Fibroblast of pulmonary artery (primary cell): ENCODE results near the gene LAG3.

ENCODE experiments used
- DNase-seq: peaks from one replicate; pipeline ENCODE4 v3.0.0-alpha.2; 2010; ENCODE audit warnings: low read depth
- H3K4me3 ChIP-seq: replicated peaks from 2 replicates; pipeline ENCODE4 v1.5.1; 2011; ENCODE audit warnings: low read depth, mild to moderate bottlenecking, control low read depth, low read length, moderate library complexity
- TF ChIP-seq, protein P1 (sequence below): IDR thresholded peaks from 2 replicates; pipeline ENCODE4 v1.5.1; 2011; ENCODE audit warnings: mild to moderate bottlenecking, control low read depth, low read length, inconsistent platforms; ENCODE audit errors: missing control alignments

Gene LAG3

DNA sequence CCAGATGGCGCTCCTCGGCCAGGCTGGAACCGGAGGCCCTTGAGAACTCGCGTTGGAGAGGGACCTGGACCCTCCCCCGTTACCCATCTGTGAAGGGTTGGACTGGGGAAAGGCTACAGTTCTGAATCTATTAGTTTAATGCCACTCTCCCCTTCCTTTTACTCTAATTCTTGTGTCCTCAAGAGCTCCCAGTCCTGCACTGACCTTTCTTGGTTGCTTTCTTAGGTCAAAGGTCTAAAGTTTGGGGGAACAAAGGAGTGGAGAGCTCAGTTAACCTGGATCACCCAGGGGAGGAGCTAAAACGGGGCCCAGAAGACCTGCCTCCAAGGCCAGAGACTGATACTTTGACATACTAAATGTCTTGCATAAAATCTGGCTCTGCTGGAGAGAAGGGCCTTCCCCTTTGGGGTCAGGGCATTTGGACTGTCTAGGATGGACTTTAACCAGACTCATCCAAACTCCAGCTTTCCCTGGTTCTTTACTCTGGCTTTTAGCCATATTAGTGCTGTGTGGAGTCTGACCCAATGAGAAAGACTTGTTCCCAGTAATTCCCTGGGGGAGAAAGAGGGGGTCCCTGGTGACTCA lies 18.5 kb upstream of the LAG3 start:
- TF ChIP-seq, protein P1, sequence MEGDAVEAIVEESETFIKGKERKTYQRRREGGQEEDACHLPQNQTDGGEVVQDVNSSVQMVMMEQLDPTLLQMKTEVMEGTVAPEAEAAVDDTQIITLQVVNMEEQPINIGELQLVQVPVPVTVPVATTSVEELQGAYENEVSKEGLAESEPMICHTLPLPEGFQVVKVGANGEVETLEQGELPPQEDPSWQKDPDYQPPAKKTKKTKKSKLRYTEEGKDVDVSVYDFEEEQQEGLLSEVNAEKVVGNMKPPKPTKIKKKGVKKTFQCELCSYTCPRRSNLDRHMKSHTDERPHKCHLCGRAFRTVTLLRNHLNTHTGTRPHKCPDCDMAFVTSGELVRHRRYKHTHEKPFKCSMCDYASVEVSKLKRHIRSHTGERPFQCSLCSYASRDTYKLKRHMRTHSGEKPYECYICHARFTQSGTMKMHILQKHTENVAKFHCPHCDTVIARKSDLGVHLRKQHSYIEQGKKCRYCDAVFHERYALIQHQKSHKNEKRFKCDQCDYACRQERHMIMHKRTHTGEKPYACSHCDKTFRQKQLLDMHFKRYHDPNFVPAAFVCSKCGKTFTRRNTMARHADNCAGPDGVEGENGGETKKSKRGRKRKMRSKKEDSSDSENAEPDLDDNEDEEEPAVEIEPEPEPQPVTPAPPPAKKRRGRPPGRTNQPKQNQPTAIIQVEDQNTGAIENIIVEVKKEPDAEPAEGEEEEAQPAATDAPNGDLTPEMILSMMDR, result peak; percentile 92
- no peak for DNase-seq
- H3K4me3 ChIP-seq, result no peak overlapping the region

- no peak overlapping the region for H3K4me3 ChIP-seq
- no peak for DNase-seq
- TF ChIP-seq, protein P1, result no peak
These were observed 17.9 kb upstream of the LAG3 start for GRCh38 chr12:6754411-6754810.

GRCh38 chr12:6757028-6757690 lies 15.2 kb upstream of the LAG3 start:
- H3K4me3 ChIP-seq, result no peak overlapping the region
- TF ChIP-seq, protein P1, result no peak
- no peak for DNase-seq

- TF ChIP-seq, protein P1, result no peak
- no peak for DNase-seq
- no peak overlapping the region for H3K4me3 ChIP-seq
These were observed 13.7 kb upstream of the LAG3 start for GRCh38 chr12:6758506-6759095.

GRCh38 chr12:6759741-6760140 lies 12.6 kb upstream of the LAG3 start:
- TF ChIP-seq, protein P1, result no peak
- no peak for DNase-seq
- H3K4me3 ChIP-seq, result no peak overlapping the region

DNA sequence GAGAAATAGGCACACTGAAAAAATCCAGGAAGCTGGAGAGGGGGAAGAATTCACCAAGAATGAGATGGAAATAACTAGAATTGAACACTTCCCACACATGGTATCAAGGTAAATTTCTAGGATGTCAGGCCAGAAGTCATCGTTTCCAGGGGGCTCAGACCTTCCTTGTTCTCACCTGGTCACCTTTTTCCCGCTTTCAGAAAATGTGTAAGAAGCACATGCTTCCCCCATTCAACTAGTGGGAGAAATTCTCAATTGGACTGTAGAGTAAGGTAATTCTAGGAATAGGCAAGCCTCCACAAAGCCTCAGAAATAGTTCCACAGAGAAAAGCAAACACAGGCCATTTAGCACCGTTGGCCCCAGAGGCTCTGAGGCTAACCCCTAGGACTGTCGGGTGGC lies 8.9 kb upstream of the LAG3 start:
- peak overlapping the region; percentile 23 for H3K4me3 ChIP-seq
- DNase-seq, result no peak
- TF ChIP-seq, protein P1, result no peak
